HG03457 (cell line): Measurements from ENCODE around the gene SNX25.

Experiments
- ATAC-seq: cut with Tn5 transposase; IDR thresholded peaks from one replicate; pipeline ENCODE4 v1.9.1; 2021; ENCODE audit warnings: moderate number of reproducible peaks; ENCODE audit not compliant: unreplicated experiment

Gene SNX25

DNA sequence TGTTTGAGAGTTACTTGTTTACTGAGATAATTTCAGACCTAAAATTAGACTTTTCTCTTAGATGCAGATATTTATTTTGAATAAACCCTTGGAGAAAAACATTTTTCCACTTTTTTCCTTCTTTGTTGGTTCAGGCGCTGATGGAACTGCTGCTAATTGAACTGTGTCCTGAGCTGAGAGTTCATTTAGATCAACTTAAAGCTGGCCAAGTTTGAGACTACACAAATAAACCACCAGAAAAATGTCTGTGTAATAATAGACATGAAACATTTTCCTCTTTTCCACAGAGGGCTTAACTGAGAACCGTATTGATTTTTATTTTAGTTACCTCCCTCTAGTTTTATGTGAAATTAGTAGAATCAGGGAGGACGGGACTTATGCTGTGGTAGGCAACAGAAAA, 153.9 kb downstream of the SNX25 start:
- no peak for ATAC-seq

DNA sequence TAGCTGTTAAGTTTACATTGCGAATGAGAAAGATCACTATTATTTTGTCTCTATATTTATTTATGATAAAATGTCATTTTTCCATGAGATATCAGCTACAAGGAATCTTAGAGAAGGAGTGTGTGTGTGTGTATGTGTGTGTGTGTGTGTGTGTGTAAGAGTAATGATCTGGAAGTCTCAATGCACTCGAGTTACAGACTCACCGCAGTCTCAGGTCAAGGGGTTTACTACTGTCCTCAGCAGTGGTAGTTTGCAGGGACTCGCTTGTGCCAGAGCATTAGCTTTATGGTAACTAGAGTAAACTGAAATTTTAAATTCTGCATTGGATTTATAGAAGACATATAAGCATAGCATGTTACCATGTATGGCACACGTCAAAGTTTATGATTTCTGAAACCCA, 155.5 kb downstream of the SNX25 start:
- ATAC-seq, result no peak

DNA sequence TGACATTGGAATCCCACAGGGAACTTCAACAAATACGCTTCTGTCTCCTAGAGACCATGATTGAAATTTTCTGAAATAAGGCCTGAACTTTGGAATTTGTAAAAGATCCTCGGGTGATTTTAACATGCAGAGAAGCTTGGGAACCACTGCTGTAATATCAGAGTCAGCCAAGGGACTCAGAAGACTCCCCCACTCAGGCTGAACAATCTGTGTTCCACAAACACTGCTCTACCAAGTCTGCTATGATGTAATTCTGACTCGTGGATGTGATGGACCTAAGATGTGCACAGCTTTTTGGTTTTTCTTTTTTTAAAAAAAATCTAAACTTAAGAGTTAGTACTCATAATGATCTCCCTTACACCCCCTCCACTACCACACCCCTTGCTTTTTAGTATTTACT, 160.3 kb downstream of the SNX25 start:
- no peak for ATAC-seq

DNA sequence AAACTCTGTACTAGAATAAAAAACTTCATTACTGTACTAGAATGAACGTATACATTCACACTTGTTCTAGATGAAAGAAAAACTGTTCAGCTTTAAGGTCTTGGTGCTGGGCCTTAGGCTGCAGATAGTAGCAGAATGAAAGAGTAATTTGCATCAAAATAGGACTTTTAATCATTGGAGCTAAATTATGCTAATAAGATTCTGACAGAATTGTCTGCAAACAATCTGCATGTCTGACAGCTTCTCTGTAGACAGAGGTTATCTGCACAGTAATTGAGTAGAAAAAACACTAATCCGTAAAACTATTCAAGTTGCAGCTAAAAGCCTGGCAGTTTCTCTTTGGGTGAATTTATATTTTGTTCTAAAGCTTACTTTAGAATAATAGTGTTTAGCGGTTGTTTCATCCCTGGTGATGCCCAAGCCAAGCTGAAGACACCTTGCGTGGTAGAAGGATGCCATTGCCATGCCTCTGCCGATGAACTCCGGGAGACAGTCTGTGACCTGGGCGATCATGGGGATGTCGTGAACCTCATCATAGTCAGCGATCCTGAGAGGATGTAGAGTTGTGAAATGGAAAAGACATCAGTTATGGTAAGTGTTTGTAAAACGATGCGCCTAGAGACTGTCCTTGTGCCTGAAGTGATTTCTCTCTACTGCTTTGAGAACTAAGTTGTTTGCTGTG, 161.0 kb downstream of the SNX25 start:
- no peak for ATAC-seq

DNA sequence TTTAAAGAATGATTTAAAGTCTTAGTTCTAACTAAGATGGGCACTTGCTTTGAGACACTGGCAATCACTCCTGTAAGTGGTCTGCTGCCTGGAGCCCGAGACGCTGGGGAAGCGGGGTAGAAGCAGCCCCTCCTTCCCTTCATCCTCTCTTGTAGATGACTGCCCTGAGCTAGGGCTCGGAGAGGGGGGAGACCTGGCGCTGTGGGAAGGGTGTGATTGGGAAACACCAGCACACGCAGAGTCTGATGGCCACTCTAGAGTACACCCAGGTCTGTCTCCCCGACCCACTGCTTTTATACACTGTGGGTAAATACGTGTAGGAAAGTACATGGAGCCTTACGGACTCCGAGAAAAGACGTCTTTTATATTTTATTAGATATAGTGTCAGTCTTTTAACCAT, 162.3 kb downstream of the SNX25 start:
- ATAC-seq, result no peak

DNA sequence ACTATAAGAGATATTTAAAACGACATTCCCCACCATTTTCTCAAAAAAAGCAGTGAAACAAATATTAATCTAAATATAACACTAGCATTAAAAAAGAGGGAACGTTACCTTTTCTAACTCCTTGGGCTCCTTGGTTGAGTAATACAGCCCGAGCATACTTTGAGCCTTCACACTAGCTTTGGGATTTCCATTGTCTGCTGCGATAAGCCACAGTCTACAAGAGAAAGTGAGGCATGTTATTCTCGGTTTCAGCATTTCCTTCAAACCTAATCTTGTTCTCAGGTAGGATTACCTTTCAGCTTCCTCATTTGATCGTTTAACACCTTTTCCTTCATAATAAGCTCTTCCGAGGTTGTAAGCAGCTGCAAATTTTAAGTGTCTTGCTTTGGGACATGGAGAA, 164.6 kb downstream of the SNX25 start:
- ATAC-seq, result no peak

DNA sequence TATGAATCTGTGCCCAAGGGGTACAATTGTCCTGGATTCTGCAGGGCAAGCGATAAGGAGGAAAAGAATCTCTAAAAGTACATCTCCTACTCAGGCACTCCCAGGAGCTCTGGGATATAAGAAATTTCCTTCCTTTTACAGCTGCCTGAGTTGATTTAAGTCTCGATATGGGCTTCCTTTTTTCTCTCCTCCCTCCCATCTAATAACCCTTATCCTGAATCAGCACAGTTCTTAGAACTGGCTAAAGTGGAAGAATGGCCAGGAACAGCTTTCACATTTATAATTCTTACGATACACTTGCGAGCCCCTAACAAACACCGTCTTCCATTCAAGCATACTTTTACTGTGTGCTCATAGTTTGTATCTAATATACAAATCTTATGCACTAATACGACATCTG, 165.2 kb downstream of the SNX25 start:
- ATAC-seq, result no peak

DNA sequence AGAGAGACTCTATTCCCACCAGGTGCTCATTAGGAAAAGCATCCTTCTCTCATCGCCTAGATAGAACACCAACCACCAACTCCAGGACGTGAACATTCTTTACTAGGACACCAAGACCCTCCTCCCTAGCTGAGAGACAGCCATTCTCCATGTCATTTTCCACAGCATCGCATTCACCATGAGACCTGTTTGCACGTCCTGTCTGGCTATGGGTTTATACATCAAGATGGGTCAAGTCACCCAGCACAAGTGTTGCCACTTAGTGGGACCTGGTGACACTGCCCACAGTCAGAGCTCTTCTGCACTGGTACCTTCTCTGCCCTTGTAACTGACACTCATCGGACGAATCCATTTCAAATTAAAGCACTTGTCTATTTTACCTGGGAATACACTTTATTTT, 168.9 kb downstream of the SNX25 start:
- no peak for ATAC-seq

DNA sequence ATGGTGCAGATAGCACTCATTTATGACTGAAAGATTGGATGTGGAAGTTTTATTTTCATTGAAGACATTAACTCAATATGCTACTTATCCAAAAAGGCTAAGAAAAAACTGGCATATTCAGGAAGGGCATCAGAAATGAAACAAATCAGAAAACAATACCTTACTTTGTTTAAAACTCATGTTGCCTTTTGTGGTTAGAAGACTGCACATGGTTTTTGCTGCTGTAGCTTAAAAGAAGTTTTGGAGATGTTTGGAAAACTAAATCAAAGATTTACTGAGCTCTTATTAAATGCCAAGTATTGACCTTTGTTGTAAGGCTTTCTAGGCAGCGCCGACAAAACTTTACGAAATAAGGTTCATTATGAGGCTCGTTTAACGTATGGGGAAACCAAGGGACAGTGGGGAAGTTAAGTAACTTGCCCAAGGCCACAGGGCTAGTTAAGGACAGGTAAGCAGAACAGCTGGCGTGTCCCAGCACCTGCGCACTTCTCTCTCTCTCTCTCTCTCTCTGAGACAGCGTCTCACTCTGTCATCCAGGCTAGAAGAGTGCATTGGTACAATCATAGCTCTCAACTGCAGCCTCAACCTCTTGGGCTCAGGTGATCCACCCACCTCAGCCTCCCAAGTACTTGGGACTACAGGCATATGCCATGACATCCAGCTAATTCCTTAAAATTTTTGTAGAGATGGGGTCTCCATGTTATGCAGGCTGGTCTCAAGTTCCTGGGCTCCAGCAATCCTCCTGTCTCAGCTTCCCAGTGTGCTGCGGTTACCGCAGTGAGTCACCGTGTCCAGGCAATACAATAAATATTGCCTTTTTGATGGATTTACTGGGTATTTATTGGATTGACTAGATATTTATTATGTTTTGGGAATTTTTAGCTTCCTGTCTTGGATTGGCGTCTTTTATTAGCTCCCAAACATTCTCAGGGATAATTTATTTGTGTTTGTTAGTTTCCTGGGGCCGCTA, 170.2 kb downstream of the SNX25 start:
- ATAC-seq, result no peak

DNA sequence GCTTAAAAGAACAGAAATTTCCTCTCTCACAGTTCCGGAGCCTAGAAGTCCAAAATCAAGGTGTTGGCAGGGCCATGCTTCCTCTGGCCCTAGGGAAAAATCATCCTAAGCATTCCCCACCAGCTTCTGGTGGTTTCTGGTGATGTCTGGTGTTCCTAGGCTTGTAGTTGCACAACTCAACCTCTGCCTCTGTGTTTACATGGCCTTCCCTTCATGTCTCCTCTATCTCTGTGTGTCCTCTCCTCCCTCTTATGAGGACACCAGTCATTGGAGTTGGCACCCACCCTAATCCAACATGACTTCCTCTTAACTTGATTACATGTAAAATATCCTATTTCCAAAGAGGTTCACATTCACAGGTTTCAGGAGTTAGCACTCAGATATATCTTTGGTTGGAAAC, 170.9 kb downstream of the SNX25 start:
- ATAC-seq, result no peak

DNA sequence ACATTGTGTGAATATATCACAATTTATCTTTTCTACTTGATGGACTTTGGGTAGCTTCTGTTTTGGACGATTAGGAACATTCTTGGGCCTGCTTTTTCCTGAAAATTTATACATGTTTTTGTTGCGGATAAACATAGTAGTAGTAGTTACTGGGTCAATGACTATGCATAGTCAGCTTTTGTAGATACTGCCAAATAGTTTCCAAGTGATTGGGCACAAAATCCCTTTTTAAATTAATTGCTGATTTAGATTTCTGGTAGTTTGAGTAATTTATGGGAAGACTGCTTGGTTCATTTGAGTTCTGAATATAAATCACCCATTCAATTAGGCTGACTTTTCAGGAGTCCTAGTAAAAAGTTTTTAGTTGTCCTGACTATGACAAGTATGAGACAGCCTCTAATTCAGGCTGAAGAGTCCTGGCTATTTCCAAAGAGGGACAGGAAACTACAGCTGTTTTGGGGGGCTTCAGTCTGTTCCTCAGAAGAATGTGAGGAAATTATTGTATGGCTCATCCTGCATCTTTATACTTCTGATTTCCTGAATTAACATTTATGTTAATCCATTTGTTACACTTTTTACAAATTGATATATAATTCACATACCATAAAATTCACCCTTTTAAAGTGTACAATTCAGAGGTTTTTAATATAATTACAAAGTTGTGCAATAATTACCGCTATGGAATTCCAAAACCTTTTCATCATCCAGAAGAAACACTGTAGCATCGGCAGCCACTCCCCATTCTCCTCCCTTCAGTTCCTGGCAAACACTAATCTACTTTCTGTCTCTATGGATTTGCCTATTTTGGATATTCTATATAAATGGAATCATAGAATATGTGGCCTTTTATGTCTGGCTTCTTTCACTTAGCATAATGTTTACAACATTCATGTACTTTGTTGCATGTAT, 172.1 kb downstream of the SNX25 start:
- no peak for ATAC-seq

DNA sequence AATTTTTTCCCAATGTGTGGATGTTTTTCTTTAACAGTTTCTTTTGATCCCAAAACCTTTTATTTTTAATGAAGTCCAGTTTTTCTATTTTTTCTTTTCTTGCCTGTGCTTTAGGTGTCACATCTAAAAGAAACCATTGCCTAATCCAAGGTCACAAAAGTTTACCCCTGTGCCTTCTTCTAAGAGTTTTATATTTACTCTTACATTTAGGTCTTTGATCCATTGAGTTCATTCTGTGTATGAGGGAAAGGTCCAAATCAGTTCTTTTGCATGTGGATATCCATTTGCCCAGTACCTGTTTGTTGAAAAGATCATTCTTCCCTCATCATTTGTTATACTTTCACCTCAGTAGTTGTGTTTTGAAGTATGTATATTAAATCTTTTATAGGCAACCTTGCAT, 173.4 kb downstream of the SNX25 start:
- no peak for ATAC-seq

DNA sequence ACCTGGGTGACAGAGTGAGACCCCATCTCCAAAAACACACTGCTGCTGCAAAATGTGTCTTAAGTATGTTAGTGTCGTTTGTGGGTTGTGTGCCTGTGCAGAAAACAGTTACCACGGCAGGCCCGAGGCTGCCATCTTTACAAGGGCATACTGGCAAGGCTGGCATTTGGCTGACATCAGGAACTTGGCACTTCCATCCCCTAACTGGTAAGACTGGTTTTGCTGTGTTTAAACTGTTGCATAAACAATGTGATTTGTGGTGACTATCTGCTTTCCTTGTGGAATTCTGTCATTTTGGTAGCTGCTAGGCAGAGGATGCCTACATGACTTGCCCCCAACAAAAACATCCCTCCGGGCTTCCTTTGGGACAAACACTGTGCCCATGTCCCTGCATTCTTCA, 174.1 kb downstream of the SNX25 start:
- no peak for ATAC-seq

DNA sequence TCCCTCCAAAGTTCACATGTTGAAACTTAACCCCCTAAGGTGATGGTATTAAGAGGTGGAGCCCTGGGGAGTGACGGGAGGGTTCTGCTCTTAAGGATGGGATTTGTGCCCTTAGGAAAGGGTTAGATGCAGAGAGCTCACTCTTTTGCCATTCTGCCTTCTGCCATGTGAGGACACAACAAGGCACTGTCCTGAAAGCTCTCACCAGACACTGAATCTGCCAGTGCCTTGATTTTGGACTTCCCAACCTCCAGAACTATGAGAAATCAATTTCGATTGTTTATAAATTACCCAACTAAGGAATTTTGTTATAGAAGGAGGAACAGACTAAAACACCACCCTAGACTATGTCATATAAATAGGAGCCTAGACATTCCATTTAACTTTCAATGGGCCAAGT, 174.7 kb downstream of the SNX25 start:
- ATAC-seq, result no peak

DNA sequence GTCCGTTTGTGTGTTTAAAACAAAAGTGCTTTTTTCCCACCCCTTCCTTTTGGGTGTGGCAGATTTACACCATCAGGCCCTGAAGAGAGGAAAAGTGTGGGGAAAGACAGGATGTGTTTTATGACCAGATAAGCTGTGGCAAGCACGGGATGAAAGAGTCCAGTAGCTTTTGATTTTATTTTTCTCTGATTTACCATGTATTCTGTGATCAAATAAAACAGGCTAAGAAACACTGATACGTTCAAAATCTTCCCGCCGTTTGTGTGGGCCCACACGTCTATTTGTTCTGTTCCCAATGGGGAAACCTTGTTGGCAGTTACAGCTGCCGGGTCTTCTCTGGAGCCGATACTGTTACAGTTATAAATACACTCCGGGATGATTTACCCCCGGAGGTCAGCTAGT, 175.5 kb downstream of the SNX25 start:
- no peak for ATAC-seq

DNA sequence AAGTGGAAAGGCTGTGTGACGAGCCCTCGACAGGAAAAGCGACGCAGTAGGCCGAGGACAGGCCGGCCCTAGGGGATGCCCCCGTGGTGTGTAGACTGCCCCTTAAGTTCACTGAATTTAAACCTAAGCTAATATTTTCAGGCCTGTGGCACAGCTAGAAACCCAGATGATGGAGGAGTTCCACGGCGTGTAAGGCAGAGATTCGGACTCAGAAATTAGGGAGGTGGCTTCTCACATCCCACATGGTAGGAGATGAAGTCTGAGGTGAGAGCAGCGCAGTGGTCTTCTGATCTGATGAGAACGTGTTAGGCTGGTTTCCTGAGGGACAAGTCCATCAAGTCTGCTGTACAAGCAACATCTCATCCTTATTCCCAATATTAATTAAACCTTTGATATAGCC, 178.6 kb downstream of the SNX25 start:
- no peak for ATAC-seq

DNA sequence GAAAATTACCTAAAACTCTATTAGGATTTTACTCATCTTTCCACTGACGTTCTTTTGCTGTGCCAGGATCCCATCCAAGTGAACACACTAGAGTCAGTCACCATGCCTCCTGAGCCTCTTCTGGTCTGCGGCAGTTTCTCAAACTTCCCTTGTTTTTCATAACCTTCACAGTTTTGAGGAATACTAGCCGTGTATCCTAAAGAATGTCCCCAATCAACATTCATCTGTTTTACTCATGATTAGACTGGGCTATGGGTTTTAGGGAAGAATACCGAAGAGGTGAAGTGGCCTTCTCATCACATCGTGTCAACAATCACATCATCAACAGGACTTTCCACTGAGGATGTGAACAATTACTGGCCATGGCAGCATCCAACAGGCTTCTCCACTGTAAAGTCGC, 181.5 kb downstream of the SNX25 start:
- ATAC-seq, result no peak

DNA sequence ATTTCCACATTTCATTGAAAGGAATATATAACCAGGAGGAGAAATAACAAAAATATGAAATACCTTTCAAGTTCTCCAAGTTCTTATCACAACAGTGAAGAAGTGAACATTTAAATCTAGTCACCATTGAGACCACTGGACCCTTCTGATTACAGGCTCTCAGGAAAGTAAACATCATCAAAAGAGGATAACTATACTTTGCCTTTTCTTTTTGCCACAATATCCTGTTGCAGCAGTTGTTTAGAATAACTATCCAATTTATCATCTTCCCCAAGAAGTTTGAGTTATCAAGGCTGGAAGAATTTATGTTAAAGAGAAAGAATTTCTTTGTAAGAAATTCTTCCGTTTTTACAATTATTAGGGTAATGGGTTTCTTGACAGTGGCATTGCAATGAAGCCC, 182.8 kb downstream of the SNX25 start:
- ATAC-seq, result no peak

DNA sequence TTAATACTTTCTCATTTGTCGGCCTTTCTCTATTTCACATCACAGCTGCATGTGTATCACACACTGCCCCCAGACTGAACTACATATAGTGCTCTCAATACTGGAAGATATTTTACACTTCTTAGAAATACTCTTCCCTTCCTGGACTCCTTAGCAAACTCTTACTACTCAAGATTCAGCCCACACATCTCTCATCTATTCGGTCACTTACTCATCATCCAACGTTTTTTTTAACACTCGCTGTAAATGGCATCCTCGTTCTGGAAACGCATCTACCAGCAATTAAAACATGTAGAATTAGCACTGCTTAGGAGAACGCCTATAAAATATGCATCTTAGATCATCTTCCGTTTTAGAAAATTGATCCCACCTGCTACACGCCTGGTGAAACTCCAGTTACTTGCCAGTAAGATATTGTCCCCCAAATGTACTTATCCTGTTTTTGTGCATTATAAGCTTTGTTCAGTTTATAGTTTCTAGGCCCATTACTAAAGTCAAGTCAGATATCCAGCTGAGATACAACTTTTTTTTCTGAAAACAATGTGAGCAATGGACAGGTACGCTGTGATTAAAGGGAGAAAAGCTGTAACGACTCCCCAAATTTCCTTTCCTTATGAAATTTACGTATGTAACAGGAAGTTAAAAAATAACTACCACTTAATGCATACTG, 185.3 kb downstream of the SNX25 start:
- ATAC-seq, result no peak

DNA sequence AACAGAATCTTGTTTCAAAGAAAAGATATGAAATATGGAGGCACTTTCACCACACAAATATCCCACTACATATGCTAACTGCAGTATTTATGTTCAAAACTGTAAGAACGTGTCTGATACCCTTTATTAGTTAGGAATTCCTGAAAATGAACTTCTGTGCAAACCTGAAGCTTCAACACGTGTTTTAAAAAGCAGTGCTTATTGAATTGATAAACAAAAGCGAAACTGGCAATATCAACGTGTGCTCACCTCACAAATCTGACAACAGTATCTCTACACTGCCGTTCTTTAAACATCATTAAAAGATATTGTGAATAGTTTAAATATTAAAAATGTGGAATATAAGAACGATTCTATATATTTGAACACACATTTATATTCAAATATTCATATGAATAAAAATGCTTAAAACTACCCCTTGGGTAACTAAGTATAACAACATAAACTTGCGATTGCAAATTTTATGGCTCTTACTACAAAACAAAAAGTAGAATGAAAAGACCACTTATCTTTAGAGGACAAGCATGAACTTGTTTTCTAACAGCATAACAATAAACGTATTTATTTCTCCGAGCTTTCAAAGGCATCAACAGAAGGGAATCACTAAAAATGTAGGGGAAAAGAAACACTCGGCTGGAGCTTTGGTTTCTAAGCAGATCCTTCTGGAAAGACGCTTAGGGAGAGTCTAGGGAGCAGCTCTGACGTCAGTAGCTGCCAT, 186.0 kb downstream of the SNX25 start, which contains the start of gene LRP2BP:
Gene LRP2BP (minus strand): TSS at position 687 of the 718 bp plus-strand sequence. CDS start 17,738 bp downstream, outside the sequence.
- ATAC-seq, result no peak
